Psoas muscle (tissue), 8 donors: ENCODE data around the gene TSPAN32. TPM values are rescaled to one million over a fixed set of nuclear protein-coding genes. Genes with fewer than 3 reads are reported as not detected.
"Not testable (repeated sequence)": the region's sequence is repeated elsewhere in the genome, so short reads cannot be mapped to it uniquely, and the experiment has no call there.

Experiments used
- ATAC-seq, 4 donors: fragments of 200-7000 bp; cut with Tn5 transposase; one replicate each; pipeline ENCODE4 v1.9.1; 2020; ENCODE audit warnings: moderate library complexity in 3 of 4, mild to moderate bottlenecking in 2 of 4
- DNase-seq, 2 donors: peaks; one replicate each; pipeline ENCODE4 v3.0.0-alpha.2; 2020
- H3K27ac ChIP-seq: fragments of 200-600 bp; one replicate; pipeline ENCODE4 v1.8.0; 2022
- H3K27me3 ChIP-seq, 3 donors: fragments of 200-600 bp in 1 of 3; one replicate each; pipeline versions ENCODE4 v1.6.1 to v1.8.0; 2013 to 2022; ENCODE audit warnings: low read length in 2 of 3, mild to moderate bottlenecking in 2 of 3, moderate library complexity in 1 of 3; ENCODE audit not compliant: insufficient read depth in 3 of 3
- H3K36me3 ChIP-seq, 2 donors: fragments of 200-600 bp in 1 of 2; one replicate each; pipeline versions ENCODE4 v1.6.1 to v1.8.0; 2013 to 2022; ENCODE audit warnings: low read depth in 1 of 2, mild to moderate bottlenecking in 1 of 2, moderate library complexity in 1 of 2; ENCODE audit not compliant: insufficient read depth in 1 of 2
- H3K4me1 ChIP-seq: fragments of 200-600 bp; one replicate; pipeline ENCODE4 v1.8.0; 2022
- H3K4me3 ChIP-seq: fragments of 200-600 bp; one replicate; pipeline ENCODE4 v1.8.0; 2022; ENCODE audit warnings: mild to moderate bottlenecking
- H3K9me3 ChIP-seq: fragments of 200-600 bp; one replicate; pipeline ENCODE4 v1.8.0; 2022
- WGBS, 3 donors: extraction: QIAGEN DNeasy Blood & Tissue Kit; methylation state at CpG; one replicate each; pipeline versions ENCODE4 v1.1.6 to v1.1.7; 2013; 5-methylcytosine and 5-hydroxymethylcytosine counted together
- intact Hi-C, 2 donors: fragments of 100-400 bp; cut with DNase I; formaldehyde crosslinking; loops; one replicate each; pipeline versions ENCODE4 v1.11.0 to v1.14.2; 2022
- polyA plus RNA-seq, 3 donors: library from polyadenylated mRNA; stranded (reverse); fragments of 200-250 nt; gene quantifications; one replicate each; pipeline ENCODE4 v1.2.3, GENCODE V29; 2013
- total RNA-seq, 4 donors: library from RNA; stranded (reverse); fragmentation: NEBNext Ultra II Directional in 2 of 4; extraction: Animal tissue kit (Norgen Biotek cat#: 25700) in 2 of 4; gene quantifications; one replicate each; pipeline versions ENCODE4 v1.2.1 to v1.2.4, GENCODE V29; 2021 to 2023
- TF ChIP-seq, protein P1 (sequence below): fragments of 200-600 bp; IDR thresholded peaks from one replicate; pipeline ENCODE4 v1.8.0; 2022; ENCODE audit warnings: antibody characterized with exemption
- donor health status: healthy with polysubstance abuse.
- donor health status: DM: no; HTN: no; CAD: no; lungs with moderate emphysema.
- donor health status: Bipolar disorder and iron deficiency.
- donor health status: healthy.
- donor health status: DM: yes; HTN: yes; CAD: no.
- donor health status: DM: no; HTN: no; CAD: no.
- donor health status: DM: no; HTN: no; CAD: no.
- donor health status: DM: yes; HTN: yes; CAD: no.

Gene TSPAN32
- total and polyA plus RNA-seq, 7 donors: 0.04 to 0.56 (median 0.21) TPM; not detected in 1

DNA sequence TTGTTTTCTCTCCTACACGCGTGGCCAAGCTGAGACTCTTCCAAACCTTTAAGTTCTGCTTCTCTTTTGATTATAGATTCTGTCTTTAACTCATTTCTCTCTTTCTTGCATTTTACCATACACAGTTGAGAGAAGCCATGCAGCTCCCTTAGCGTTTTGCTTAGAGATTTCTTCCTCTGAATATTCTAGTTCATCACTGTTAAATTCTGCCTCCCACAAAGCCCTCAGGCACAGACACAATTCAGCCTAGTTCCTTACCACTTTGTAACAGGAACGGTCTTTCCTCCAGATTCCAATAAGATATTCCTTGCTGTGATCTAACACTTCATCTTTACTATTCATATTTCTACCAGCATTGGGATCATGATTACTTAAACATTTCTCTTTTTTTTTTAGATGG lies 50.6 kb downstream of the TSPAN32 start:
- no peak for DNase-seq
- no peaks in the 10 kb centered on the region for H3K36me3 ChIP-seq
- TF ChIP-seq, protein P1, sequence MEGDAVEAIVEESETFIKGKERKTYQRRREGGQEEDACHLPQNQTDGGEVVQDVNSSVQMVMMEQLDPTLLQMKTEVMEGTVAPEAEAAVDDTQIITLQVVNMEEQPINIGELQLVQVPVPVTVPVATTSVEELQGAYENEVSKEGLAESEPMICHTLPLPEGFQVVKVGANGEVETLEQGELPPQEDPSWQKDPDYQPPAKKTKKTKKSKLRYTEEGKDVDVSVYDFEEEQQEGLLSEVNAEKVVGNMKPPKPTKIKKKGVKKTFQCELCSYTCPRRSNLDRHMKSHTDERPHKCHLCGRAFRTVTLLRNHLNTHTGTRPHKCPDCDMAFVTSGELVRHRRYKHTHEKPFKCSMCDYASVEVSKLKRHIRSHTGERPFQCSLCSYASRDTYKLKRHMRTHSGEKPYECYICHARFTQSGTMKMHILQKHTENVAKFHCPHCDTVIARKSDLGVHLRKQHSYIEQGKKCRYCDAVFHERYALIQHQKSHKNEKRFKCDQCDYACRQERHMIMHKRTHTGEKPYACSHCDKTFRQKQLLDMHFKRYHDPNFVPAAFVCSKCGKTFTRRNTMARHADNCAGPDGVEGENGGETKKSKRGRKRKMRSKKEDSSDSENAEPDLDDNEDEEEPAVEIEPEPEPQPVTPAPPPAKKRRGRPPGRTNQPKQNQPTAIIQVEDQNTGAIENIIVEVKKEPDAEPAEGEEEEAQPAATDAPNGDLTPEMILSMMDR: no peak
- no peaks in the 10 kb centered on the region for H3K9me3 ChIP-seq
- no peaks in the 10 kb centered on the region for H3K4me1 ChIP-seq
- 82 to 88% (median 83%) methylated on average over 4 of the region's 4 CpGs for WGBS, 3 donors
- no peak overlapping the region for H3K4me3 ChIP-seq
- no peak overlapping the region for H3K27ac ChIP-seq
- intact Hi-C loops: no loop called here
- ATAC-seq: no peak
- H3K27me3 ChIP-seq: no peaks in the 10 kb centered on the region

DNA sequence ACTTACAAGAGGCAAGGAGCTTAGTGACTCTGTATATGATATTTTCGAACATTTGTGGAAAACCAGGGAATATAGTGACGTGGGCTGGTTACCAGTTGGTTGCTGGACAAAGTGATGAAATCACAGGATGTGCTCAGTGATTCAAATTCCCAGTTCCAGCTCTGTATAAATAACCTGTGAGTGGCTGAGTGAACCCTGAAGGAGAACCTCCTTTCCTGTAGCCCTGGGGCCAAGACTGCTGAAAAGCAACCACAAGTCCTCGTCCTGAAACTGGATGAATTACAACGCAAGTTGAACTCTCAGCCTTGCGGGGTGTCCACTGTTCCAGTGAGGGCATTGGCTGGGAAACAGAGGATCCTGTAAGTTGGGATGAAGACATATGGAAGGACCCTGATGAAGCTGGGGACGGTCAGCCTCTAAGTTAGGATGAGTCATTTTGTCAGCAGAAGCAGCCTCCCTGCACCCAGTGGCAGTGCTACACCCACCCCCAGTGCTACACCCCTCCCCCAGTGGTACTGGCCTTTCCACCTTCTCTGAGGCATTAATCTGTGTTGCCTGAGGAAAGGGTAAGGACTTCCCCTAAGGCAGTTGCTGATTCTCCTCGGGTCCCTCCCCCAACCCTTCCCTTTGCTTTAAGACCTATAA lies 53.3 kb downstream of the TSPAN32 start:
- Histone ChIP-seq H3K9me3 (no peaks in the 10 kb centered on the region), H3K27me3 (no peaks in the 10 kb centered on the region), H3K27ac (no peak overlapping the region), H3K36me3 (no peaks in the 10 kb centered on the region), H3K4me3 (no peak overlapping the region), H3K4me1 (no peaks in the 10 kb centered on the region)
- intact Hi-C loops: no loop called here
- DNase-seq (no peak), ATAC-seq (no peak)
- TF ChIP-seq, protein P1: no peak
- 74 to 84% (median 84%) methylated on average over 7 of the region's 7 CpGs for WGBS, 3 donors

DNA sequence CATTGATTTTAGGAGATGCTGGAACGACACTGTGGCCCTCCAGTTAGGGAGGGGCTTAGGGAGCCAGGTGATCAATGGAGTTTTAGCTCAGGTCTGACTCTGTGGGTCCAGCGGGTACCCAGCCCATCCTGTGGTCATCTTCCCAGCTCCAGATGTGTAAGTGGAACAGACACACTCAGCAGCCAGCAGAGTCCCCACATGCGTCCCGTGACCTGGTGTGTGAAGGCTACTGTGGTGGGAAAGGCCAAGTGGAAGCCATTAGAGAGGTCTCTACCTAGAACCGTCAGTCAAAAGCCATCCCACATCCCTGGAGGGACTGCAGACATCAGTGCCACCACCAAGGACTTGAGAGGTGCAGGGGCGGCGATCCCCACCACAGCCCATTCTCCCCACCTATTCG lies 55.4 kb downstream of the TSPAN32 start:
- ATAC-seq (no peak), DNase-seq (no peak)
- no peak overlapping the region for H3K27ac ChIP-seq
- 75 to 83% (median 82%) methylated on average over 5 to 8 of the region's 8 CpGs for whole genome bisulfite sequencing, 3 donors
- no peaks in the 10 kb centered on the region for H3K36me3 ChIP-seq
- H3K9me3 ChIP-seq: no peaks in the 10 kb centered on the region
- TF ChIP-seq, protein P1: no peak
- H3K4me3 ChIP-seq: no peak overlapping the region
- H3K4me1 ChIP-seq: no peaks in the 10 kb centered on the region
- intact Hi-C loops: no loop called here
- H3K27me3 ChIP-seq: no peaks in the 10 kb centered on the region

DNA sequence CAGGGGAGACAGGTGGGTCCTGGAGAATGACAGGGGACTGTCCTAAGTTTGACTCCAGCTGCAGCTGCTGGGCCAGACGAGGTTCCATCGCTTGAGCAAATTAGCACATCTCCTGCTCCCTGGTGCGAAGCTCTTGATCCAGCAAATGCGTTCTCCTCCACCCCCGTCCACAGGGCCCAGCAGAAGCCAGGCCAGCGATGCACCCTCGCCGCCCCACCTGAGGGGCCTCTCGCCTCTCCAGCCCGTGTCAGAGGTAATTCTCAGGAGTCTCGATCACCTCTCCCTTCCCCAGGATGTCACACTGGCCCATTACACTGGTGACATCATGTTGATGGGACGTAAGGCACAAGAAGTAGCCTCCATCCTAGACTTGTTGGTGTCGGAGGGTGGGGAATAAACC lies 55.8 kb downstream of the TSPAN32 start:
- H3K9me3 ChIP-seq, H3K27me3 ChIP-seq, DNase-seq, H3K4me1 ChIP-seq, ATAC-seq, intact Hi-C loops, H3K4me3 ChIP-seq, H3K27ac ChIP-seq, H3K36me3 ChIP-seq: not testable (repeated sequence)
- 89 to 93% (median 91%) methylated on average over 13 of the region's 13 CpGs for WGBS, 3 donors

DNA sequence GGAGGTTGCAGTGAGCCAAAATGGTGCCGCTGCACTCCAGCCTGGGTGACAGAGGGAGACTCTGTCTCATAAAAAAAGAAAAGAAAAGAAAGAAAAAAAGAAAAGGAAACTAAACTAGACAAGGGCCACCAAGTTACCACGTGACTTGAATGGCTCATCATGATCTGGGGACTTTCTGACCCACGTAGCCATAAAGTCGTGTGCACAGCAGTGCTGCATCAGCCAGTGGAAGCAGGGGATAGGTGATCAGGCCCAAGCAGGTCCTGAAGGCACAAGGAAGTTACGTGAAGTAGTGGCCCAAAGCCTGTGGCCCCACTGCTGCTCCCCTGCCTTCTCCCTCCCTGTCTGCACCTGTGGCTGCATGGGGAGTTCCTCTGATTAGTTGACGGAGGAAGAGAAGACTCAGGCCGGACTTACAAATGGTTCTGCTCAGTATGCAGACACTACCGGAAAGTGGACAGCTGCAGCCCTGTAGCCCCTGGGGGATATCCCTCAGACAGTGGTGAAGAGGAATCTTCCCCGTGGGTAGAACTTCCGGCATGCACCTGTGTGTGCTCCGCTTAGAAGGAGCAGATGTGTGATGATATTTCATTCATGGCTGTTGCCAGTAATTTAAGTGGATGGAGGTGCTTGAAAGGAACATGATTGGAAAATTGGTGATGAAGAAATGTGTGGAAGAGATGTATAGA lies 57.1 kb downstream of the TSPAN32 start:
- DNase-seq (no peak), ATAC-seq (no peak)
- TF ChIP-seq, protein P1: no peak
- WGBS, 3 donors: 69 to 80% (median 76%) methylated on average over 11 of the region's 11 CpGs
- Histone ChIP-seq H3K9me3 (no peaks in the 10 kb centered on the region), H3K27me3 (no peaks in the 10 kb centered on the region), H3K4me3 (no peak overlapping the region), H3K36me3 (no peaks in the 10 kb centered on the region), H3K4me1 (no peaks in the 10 kb centered on the region), H3K27ac (no peak overlapping the region)
- intact Hi-C loops: no loop called here
